ENCODE measurements around the gene CAP1.
A peak's percentile ranks its signal among the peaks of the same experiment; 100 is the strongest.
"Not testable (repeated sequence)": the region's sequence is repeated elsewhere in the genome, so short reads cannot be mapped to it uniquely, and the experiment has no call there.

The CAP1 gene

GRCh38 chr1:40040511-40041465 lies at the start of gene CAP1:
CAP1 (plus strand) TSS chr1:40040729; CDS start chr1:40059347, 18,618 bp downstream.
- DNase-seq (ENCODE audit: low read depth in 2 of 2): peak; percentile 99 to 100

GRCh38 chr1:39992234-39992633 lies 48.3 kb upstream of the CAP1 start:
- DNase-seq (ENCODE audit: low read depth in 2 of 2): no peak

GRCh38 chr1:39992888-39993287 lies 47.6 kb upstream of the CAP1 start:
- DNase-seq (ENCODE audit: low read depth in 2 of 2): no peak

DNA sequence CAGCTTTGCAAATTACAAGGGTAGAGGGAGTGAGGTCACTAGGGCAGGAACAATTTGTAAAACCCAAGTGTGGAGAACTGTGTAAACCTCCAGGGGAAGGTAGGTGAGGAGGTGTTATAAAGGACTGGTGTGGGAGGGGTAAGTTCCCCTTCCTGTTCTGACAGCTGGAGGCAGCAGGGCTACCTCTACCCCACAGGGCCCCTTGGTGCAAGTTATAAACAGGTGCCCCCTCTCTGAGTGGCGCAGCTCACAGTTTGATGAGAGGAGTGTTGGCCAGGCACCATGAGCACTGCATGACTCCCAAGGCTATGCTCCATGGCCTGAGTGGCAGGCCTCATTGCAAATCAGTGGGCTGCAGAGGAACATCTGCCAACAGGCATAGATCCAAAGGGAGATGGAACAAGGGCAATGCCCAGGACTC lies 44.5 kb upstream of the CAP1 start:
- DNase-seq (ENCODE audit: low read depth in 2 of 2): no peak

- DNase-seq (ENCODE audit: low read depth in 2 of 2): no peak
Measured at GRCh38 chr1:39996396-39997004, 44.0 kb upstream of the CAP1 start.

DNA sequence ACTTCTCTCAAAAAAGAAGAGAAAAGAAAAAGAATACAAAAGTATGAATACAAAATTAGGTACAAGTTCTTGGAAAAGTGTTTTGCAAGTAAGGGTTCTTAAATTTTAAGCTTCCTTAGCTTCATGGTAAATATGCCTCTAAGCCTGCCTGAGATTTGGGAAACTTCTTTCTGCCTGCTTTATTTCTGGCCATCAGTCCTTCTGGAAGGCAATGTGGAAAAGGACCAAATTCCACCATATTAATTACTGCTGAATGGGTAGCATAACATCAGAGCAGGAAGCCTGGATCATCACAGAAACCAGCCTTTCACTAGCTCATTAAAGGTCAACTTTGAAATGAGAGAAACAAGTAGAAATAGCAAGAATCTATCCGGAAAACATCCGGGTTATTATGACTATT lies 39.1 kb upstream of the CAP1 start:
- DNase-seq (ENCODE audit: low read depth in 2 of 2): no peak

DNA sequence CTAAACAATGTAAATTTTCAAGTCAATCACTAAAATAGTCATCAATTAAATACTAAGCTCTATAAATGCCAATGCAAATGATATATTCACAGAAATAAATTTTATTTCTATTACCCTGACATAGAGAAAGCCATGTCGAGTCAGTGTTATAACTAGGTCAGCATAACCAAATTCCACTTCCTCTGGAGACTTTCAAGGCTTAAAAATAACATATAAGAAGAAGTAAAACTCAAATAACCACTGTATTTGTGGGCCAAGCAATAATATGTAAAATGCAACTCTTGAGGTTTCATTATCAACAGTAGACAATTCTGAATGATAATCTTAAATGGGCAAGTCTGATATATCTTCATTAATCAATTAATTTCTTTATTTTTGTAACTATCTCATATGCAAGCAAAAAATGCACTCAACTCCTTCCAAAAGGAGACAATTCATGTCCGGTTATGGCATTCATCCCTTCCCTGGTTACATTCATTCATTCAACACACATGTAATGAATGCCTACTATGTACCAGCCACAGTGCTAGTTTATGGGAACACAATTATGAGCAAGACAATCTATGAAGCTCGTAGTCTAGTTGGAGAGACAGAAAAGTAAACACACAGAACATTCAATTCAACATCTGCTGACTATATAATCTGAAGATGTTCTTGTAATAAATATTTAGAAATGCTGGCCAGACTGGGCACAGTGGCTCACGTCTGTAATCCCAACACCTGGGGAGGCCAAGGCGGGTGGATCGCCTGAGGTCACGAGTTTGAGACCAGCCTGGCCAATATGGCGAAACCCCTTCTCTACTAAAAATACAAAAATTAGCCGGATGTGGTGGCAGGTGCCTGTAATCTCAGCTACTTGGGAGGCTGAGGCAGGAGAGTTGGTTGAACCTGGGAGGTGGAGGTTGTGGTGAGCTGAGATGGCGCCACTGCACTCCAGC lies 37.1 kb upstream of the CAP1 start:
- no peak for DNase-seq (ENCODE audit: low read depth in 2 of 2)

DNA sequence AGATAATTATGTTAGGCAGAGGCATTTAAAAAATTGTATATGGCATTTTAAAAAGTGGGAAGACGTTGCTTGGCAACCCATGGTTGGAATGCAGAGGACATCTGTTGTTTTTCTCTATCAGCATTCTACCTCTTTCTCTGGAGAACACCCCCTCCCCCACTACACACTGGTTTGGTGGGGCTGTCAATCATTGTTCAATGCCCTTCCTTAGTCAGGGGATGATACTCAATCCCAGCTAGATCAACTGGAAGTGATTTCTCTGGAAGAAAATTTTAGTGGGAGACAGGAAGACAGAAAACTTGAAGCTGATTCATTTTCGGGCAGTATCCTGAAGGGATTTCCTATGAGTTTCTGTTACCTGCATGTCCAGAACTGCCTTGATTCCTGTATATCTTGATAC lies 35.7 kb upstream of the CAP1 start:
- no peak for DNase-seq (ENCODE audit: low read depth in 2 of 2)

DNA sequence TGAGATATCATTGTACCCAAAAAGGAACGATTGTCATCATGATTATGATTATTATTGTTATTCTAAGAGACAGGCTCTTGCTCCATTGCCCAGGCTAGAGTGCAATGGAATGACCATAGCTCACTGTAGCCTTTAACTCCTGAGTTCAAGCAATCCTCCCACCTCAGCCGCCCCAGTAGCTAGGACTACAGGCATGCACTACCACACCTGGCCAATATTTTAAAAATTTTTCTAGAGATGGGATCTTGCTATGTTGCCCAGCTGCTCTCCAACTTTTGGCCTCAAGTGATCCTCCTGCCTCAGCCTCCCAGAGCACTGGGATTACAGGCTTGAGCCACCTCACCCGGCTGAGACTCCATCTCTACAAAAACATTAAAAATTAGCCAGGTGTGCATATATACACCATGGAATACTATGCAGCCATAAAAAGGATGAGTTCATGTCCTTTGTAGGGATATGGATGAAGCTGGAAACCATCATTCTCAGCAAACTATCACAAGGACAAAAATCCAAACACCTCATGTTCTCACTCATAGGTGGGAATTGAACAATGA lies 33.0 kb upstream of the CAP1 start:
- DNase-seq (ENCODE audit: low read depth in 2 of 2): not testable (repeated sequence)

DNA sequence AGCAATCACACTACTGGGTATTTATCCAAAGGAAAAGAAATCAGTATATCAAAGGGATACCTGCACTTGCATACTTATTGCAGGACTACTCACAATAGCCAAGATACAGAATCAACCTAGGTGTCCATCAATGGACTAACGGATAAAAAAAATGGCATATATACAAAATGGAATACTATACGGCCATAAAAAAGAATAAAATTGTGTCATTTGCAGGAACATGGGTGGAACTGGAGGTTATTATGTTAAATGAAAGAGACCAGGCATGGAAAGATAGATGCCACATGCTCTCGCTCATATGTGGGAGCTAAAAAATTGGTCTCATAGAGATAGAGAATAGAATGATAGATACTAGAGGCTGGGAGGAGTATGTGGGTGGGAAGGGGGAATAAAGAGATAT lies 29.3 kb upstream of the CAP1 start:
- DNase-seq (ENCODE audit: low read depth in 2 of 2): no peak

GRCh38 chr1:40014253-40014706 lies 26.2 kb upstream of the CAP1 start:
- DNase-seq (ENCODE audit: low read depth in 2 of 2): no peak

GRCh38 chr1:40014812-40015594 lies 25.5 kb upstream of the CAP1 start:
- no peak for DNase-seq (ENCODE audit: low read depth in 2 of 2)

GRCh38 chr1:40017951-40018575 lies 22.5 kb upstream of the CAP1 start:
- DNase-seq (ENCODE audit: low read depth in 2 of 2): no peak

GRCh38 chr1:40020447-40021085 lies 20.0 kb upstream of the CAP1 start:
- no peak for DNase-seq (ENCODE audit: low read depth in 2 of 2)

DNA sequence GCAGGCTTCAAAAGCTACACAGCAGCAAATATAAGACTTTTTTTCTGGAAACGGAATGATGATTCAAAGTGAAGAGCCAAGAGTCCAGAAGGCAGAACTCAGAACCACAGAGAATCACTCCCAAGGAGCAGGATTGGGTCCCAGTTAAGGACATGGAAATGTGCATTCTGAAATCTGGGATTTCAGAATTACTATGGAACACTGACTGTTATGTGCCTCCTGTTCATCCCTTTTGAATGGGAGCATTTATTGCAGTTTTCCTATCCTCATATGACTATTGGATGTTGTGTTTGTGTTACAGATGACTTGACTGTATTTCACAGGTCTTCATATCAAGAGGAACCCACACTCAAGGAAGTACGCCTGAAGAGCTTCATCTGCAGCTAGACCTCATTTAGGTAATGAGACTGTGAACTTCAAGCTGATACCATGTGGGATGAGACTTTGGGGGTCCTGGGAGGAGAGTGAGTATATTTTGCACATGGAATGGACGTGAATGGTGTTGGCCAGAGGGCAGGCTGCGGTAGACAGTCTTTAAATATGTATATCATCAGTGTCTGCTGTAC lies 17.1 kb upstream of the CAP1 start:
- DNase-seq (ENCODE audit: low read depth in 2 of 2): no peak

- DNase-seq (ENCODE audit: low read depth in 2 of 2): no peak
Measured at GRCh38 chr1:40024671-40025070, 15.9 kb upstream of the CAP1 start.

- no peak for DNase-seq (ENCODE audit: low read depth in 2 of 2)
Measured at GRCh38 chr1:40027647-40028046, 12.9 kb upstream of the CAP1 start.

DNA sequence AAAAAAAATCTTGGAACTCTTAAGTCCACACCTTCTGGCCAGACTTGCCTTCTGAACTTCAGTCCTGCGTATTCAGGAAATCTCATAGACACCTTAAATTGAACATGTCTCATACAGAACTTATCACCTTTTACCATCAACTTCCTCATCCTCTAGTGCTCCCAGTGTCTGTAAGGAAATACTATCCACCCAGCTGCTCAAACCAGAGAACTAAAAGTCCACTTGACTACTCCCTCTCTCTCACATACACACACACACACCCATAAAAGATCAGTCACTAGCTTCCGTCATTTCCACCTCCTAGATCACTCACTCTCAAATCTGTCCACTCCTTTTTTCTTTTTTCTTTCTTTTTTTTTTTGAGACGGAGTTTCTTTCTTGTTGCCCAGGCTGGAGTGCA lies 10.9 kb upstream of the CAP1 start:
- DNase-seq (ENCODE audit: low read depth in 2 of 2): no peak

DNA sequence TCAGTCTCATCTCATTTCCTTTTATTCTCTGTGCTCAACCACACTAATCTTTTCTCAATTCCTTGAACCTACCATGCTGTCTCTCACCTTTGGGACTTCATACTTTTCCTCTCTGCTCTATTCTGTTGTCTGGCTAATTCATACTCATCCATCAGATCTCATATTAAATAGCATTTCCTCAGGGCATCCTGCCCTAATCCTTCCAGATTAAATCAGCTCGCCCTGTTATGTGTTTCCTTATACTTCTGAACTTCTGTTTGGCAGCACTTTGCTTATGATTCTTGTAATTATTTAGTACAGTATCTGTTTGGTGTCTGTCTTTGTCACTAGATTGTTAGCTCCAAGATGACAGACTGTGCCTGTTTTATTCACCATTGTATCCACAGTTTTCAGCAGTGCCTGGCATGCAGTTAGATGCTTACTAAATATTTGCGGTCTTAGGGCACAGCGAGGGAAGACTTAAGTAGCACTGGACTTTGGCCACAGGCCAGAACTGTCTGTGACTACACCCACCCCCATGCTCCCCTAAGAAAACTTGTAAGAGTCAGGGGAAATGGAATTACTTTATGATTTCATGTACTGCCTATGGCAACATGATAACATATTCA lies 9.9 kb upstream of the CAP1 start:
- no peak for DNase-seq (ENCODE audit: low read depth in 2 of 2)

All from stimulated activated CD4-positive, alpha-beta T cell treated with anti-CD3 and anti-CD28 coated beads, Interleukin-15, amount 100 ng/mL, for 48 hours (primary cell).